GM19467 (cell line): ENCODE data around the gene PPP1R7.

Experiments used
- ATAC-seq: cut with Tn5 transposase; IDR thresholded peaks from one replicate; pipeline ENCODE4 v1.9.1; 2021; ENCODE audit warnings: mild to moderate bottlenecking, moderate library complexity; ENCODE audit not compliant: unreplicated experiment

The PPP1R7 gene

DNA sequence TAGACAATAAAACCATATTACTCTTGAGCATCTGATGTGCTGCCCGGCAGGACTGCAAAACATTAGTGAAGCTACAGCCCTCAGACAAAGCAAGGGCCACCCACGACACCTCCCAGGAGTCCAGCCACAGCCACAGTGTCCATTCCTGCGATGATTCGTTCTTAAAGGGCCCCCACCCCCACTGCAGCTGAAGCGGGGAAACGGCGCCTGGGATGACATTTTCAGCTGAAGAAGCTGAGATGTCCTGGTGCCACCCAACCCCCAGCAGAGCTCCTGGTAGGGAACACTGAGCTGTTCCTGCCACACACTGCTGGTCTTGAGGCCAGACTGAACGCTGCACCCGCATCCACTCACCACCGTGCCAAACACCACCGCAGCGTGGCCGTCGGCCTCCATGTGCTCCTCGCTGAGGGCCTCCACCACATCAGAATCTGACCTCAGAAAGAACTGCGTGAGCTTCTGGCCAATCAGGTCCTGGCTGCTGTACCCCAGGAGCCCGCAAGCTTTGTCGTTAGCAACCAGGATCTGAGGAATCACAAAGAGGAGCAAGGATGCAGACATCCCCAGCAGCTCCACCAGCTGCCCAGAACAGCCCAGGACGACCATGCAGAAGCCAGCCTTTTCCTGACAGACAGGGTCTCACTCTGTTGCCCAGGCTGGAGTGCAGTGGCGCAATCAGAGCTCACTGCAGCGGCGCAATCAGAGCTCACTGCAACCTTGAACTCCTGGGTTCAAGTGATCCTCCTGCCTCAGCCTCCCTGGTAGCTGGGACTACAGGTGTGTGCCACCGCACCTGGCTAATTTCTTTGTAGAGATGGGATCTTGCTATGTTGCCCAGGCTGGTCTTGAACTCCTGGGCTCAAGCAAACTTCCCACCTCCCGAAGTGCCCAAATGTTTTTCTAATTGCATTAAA is 10.5 kb upstream of the PPP1R7 start:
- ATAC-seq, result no peak

DNA sequence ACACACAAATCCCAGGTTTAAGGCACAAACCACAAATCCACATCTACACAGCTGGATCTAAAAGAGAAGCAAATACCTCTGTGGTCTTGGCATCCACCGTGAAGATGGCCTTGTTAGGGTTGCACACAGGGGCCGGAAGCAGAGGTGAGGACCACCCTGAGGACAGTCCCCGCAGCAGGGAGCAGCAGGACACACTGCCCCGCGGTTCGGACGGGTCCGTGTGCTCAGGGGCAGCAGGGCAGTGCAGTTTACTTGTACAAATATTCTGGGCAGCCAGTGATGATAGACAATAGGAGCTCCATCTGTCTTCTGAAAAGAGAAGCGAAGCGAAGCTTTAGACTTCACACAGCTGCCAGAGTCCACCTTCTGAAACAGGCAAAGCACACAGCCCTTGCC is 9.8 kb upstream of the PPP1R7 start:
- no peak for ATAC-seq

DNA sequence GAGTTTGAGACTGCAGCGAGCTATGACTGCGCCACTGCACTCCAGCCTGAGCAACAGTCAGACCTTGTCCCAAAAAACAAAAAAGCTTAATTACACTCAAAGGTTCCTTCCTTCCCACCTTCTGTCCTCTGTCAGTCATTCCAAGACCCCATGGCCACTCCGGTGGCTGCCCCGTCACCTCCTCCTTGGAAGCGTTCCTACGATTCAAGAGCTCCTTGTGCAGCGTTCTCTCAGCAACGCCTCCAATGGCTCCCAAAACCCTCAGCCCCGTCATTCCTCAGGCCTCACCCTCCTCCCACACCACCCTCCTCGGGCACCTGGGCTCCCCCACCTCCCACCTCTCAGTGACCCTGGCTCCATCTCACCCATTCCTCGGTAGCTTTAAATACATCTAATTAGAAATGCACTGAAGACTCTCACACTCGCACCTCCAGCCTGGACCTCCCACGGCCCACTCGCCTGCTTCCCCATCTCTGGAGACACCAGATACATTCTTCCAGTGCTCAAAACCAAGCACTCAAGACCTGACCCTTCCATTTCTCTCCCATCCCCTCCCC is 9.0 kb upstream of the PPP1R7 start:
- no peak for ATAC-seq

DNA sequence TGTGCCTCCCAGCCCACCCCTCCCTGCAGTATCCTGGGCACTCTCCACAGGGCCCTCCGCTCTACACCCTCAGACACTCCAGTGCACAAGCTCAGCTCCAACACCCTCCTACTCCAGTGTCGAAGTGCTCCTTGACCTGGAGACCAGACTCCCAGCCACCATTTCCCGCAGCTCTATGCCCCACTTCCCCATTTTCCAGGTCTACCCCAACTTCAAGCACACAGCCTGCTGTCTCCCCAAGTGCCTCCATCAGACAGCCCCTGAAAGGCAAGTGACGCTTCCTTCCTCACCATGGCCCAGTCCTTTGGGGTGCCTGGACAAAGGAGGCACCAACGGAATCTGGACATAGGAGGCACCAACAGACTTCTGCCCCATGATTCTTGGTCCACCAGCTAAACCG is 8.2 kb upstream of the PPP1R7 start:
- ATAC-seq, result no peak

DNA sequence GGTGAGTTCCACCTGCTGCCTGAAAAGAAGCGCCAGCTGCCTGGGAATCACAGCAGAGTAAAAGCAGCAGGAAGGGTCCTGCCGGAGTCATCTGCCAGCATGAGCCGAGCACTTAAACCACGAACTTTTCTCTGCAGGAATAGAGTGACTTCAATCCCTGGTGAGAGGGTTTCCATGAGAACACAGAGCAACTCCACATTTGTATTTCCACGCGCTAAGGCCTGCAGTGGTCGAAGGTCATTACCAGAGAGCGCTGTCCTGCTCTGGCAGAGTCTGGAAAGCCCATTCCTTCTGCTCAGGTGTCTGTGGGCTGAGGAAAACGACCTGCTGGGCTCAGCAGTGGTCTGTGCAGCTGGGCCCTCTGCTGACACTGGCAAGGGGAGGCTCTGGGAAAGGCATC is 7.7 kb upstream of the PPP1R7 start:
- ATAC-seq, result no peak

DNA sequence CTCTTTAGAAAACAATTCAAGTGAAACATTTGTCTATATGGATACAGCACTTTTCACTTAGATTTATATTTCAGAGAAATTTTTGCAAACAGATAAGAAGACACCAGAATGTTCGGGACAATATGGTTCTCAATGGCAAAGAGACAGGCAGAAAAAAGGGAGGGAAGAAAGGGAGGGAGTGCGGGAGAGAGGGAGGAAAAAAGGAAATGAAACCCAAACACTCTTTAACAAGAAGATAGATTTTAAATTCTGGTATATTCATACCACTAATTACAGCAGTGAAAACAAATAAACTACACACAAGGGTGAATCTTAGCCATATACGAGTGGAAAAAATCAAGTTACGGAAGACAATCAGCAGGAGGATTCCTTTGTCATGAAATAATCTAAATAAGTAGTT is 4.0 kb upstream of the PPP1R7 start:
- no peak for ATAC-seq

DNA sequence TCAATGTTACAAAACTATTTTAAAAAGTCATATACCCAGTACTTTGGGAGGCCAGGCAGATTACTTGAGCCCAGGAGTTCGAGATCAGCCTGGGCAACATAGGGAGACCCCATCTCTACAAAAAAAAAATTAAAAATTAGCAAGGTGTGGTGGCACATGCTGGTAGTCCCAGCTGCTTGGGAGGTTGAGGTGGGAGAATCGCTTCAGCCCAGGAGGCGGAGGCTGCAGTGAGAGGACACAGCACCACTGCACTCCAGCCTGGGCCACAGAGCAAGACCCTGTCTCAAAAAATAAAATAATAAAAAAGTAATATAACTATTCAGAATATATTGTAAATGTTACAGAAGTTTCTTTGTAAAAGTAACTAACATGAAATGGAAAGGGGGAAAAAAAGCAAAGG is 2.9 kb upstream of the PPP1R7 start:
- ATAC-seq, result no peak

DNA sequence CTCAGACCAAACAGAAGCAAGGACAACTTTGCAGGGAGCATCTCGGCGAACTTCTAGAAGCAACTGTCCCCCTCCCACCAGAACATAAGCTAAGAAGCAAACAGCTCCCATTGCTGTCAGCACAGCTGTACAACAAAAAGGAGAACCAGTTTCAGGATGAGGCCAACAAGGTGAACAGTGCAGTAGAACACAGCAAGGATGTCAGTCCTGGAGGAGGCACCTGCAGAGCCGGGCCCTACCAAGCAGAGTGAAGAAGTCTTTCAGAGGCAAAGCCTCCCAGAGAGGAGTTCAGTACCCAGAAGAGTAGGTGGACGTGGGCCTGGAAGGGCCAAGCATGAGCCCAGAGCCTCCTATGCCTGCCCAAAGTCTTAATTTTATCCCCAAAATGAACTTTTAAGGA is 2.0 kb upstream of the PPP1R7 start:
- no peak for ATAC-seq

DNA sequence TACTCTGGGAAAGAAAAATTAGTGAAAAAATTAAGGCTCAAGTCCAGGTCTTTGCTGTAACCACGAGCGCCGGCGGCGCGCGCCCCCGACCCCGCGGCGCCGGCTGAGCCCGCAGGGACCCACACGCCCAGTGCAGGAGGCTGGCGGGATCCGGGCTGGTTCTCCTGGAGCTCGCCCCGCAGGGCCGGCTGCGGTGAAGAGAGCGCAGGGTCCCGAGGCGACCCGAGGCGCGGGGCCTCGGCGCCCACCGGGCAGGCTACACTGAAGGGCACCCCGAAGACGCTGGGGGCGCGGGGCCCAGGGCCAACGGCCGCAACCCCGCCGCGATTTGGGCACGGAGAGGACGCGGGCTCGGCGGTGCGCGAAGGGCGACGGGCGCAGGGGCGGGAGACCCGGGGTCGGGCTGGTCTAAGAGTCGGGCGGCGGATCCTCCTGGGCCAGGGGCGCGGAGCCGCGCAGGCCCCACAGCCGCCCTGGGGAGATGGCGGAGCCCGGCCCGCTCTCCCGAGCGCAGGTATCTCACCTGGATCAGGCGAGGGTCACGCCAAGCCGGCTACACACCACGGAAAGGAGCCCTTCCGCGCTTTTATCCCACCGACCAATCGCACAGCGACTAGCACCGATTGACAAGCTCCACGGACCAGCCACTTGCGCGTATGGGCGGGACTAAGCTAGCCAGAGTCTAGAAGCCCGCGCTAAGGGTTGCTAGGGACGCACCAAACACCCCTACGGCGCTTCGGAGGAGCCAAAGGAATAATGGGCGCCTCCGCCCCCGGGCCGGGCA is 1.2 kb upstream of the PPP1R7 start, which contains the start of gene PASK:
Gene PASK (minus strand): TSS at position 582 of the 784 bp plus-strand sequence. CDS start 6,440 bp downstream, outside the sequence.
- peak; percentile 65 for ATAC-seq

DNA sequence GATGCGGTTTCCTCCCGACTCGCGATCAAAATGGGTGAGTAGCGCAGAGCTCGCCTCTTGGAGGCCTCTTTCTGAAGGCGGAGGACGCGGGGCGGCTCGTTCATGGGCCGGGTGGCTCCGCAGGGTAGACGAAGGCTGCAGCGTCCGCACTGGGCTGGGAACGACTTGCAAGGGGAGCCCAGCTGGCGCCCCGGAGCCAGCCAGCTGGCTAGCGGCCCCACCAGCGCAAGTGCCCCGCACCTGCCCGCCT is 667 bp upstream of the PPP1R7 start:
- peak; percentile 4 for ATAC-seq

DNA sequence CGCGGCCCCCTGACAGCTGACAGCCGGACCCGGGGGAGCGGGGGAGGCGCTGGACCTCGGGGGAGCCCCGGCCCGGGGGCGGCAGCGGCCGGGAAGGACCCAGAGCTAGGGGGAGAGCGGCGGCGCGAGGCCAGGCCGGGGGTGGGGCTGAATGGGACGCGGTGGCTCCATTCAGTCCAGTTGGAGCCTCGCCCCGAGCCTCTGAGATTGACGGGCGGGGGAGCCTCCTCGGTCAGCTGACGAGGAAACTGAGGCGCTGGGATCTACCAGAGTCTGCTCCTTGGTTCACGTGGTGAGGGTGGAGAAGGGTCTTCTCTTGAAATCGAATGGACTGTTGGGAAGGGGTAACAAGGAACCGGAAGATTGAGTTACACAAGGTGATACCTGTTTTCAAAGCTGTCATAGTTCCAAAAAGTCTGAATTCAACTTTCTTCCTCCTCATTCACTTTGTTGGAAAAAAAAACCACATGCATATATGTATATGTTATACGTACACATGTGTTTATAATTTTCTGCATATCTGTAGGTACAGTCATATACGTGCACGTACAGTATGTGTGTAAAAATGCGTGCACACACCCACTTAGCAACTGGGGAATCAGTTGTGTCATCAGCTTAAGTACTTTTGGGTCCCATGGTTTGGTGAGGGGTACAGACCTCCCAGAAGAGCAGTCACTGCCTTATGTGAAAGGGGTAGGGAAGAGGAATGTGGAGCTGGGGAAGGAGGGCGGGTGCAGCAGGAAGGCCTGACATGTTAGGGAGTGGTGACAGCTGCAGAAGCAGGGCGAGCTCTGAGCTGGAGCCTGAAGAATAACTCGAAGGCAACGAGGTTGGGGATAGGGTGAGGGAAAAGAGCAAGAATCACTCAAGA is 628 bp downstream of the PPP1R7 start:
- ATAC-seq, result no peak

DNA sequence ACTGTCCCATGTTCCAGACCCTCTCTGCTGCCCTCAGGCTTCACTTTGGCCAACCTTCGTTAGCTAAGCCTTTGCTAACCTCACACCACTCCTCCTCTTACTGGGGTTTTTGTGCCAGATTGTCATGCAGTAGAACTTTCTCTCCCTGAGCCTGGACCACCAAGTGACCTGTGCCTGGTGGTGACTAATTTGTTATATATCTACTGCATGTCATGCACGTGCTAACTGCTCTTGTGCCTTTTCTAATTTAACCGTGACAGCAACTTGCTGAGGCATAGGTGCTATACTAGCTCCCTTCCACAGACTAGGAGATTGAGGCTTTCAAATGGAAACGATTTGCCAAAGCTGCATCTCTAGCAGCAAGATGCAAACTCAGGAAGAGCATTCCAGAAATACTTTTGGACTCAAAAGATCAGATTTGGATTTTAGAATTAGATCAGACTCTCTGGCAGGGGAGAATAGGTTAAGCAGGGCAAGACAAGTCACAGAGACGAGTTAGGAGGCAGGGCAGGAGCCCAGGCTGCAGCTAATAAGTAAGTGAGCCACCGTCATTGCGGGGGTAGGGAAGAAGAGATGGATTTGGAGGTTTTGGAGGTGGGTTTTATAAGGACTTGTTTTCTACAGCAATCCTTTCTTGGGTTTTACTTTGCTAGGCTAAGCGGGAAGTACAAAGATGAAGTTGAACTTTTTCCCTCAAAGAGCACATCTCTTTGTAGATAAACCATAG is 1.8 kb downstream of the PPP1R7 start:
- no peak for ATAC-seq

DNA sequence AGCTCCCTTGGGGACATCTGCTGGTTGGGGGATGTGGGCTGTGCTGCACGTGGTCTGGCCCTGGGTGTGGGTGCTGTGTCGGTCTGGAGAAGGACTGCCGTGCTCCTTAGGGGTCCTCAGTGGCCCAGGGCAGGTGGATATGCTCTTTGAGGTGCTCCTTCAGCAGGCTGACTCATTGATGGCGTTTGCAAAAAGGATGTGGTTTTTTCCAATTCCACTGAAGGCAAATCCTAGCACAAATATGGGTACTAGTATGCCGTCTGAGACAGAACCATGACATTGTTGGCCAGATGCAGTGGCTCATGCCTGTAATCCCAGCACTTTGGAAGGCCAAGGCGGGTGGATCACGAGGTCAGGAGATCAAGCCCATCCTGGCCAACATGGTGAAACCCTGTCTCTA is 3.3 kb downstream of the PPP1R7 start:
- no peak for ATAC-seq

DNA sequence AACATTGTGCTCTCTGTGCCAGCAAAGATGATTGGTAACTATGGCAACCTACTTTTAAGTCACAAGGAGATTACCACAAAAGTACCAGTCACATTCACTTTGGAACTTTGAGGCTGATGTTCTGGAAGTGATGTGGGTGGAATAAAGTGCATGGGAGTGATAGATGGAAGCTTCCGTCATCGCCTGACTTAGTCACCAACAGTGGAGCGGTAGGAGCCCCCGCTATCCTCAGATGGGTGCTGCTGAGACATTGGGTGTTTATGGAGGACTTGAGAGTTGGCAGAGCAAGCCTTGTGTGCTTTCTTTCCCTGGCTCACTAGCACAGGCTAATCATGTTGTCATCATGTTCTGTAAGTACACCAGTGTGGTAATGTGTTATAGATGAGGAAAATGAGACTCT is 4.6 kb downstream of the PPP1R7 start:
- ATAC-seq, result no peak

DNA sequence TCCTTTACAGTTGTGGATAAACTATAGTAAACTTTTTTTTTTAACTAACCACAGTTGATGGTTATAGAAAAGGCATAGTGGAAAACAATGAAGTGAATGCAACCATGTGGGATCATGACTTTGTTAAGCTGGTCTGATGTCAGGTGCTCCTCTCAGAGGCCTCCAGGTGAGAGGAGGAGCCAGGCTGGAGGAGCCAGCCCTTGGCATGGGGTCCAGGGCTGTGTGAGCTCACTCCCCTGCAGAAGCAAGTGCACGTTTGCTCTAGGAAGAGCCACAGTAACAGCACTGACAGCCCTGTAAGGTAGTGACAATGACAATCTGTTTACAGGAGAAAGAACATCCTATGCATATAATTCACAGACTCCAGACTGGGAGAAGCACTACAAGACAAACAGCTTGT is 5.7 kb downstream of the PPP1R7 start:
- no peak for ATAC-seq

DNA sequence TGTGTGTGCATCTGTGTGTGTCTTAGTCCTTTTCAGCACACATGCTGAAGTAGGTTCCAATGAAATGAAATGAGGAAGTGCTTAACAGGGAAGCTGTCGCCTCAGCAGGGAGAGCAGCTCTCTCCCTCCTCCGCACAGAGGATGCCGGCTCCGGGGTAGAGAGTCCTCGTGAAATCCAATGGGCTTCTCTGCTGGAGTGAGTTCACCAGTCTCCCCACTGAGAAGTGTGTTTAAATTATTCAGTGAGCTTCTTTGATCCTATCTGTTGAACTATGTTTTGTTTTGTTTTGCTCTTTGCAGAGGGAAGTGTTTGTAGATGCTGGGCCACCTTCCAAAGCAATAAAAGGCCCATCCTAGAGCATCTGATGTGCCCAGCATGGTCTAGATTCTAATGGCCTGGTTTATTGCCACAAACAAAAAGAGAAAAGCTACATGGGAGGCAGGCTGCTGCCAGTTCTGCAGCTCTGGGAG is 6.7 kb downstream of the PPP1R7 start:
- ATAC-seq, result no peak

DNA sequence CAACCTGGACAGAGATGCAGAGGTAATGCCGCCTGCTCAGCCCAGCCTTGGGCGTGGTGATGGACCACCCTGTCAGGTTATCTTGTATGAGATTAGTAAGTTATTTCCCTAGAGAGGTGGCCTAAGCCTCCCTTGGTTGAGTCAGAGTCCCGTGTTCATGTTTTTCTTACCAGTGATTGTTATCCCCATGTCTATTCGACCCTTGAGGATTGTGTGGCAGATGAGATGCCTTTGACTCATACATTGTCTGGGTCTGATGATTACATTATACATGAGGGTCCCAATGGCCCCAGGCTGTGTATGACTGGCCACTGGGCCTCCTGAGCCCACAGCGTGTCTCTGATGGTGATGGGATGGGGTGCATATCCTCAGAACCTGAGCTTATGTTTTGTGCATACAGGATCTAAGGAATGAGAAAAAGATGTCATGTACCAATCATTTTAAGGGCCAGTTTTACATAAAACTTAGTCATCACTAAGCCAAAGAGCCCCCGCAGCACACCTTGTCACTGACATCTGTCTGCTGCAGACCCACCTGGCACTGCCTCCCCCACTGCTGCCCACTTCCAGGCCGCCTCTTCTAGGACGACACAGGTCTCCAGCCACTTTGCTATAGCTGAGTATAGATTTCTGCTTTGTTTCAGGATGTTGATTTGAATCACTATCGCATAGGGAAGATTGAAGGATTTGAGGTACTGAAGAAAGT is 7.7 kb downstream of the PPP1R7 start:
- ATAC-seq, result no peak

DNA sequence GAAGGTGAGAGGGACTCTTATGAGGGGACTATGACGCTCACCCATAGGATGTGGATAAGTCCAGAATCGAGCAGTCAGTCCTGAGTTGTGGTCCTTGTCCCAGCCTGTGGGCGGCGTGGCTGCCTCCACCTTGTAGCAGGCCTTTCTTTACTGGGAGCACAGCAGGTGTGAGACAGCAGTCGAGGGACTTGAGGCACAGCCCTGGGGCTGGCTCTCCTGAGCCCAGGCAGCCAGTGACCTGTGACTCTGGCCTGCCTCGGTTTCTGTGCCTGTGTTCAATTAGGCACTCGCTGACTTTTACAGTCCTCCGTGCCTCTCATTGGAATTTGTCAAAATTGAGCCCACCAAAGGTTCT is 8.3 kb downstream of the PPP1R7 start:
- ATAC-seq, result no peak

DNA sequence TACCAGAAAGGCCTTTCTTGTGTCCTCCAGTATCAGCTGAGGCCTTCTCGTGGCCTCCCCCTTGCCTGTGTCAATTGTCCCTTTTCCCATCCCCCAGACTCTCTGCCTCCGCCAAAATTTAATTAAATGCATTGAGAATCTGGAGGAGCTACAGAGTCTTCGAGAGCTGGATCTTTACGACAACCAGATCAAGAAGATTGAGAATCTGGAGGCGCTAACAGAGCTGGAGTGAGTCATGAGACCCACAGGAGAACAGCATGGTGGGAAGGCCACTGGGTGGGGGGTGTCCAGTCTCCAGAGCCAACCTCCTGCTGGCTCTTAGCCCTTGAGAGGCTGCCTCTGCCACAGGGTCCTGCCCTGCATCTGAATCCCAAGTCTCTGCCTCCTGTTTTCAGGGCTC is 8.8 kb downstream of the PPP1R7 start:
- no peak for ATAC-seq

DNA sequence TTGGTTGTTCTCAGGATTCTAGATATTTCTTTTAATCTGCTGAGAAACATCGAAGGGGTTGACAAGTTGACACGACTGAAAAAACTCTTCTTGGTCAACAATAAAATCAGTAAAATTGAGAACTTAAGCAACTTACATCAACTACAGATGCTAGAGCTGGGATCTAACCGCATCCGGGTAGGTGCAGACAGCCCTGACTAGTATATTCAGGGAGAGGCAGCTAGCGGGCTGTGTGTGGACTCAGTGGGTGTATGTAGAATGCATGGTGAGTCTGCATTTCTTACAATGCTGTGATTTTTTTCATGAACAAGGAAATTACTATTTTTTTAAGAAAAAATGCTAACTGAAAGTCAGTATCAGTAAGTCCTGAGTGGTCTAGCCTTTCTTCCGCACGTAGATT is 10.1 kb downstream of the PPP1R7 start:
- no peak for ATAC-seq
